Measurements from ENCODE around the gene GRK5.

GRK5 gene

DNA sequence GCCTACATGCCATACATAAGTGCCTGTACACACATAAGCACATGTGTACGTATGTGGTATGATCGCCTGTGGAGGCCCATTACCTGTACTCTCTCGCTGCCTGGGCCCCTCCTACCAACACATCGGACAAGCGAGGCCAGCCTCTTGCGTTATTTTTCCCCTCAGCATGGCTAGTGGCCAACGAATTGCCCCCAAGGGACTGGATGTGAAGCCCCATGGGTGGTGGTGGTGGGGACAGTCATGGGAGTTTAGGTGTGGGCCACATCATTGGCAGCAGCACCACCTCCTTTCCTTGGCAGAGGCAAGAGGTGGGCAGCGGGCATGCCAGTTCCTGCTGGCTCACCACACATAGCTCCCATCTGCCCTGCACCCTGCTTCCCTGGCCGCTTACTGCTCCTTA lies 10.0 kb downstream of the GRK5 start:
- no peak overlapping the region for H3K27ac ChIP-seq
- no peak for TF ChIP-seq CTCF (conservative IDR thresholded peaks at IDR 0.05)

GRCh38 chr10:119217991-119218490 lies 10.7 kb downstream of the GRK5 start:
- TF ChIP-seq CTCF (conservative IDR thresholded peaks at IDR 0.05), result no peak
- no peak overlapping the region for H3K27ac ChIP-seq

DNA sequence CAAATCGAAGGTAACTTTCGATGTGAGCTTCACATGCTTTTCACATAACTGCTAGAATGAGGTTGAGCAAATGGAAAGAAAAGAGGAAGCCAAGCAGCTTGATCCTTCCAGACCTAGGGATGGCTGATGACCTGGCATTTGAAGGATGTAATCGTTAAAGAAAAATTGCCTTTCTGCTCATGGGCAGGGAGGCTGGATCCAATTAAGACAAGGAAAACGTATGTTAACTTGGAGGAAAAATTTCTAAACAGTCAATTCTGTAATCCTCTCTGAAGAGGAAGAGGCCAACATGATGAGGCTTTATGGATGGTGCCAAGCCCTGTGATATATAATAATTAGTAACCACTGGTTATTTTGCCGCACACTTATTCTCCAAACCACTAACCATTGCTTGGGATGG lies 12.5 kb downstream of the GRK5 start:
- TF ChIP-seq CTCF (conservative IDR thresholded peaks at IDR 0.05), result no peak
- no peak overlapping the region for H3K27ac ChIP-seq

DNA sequence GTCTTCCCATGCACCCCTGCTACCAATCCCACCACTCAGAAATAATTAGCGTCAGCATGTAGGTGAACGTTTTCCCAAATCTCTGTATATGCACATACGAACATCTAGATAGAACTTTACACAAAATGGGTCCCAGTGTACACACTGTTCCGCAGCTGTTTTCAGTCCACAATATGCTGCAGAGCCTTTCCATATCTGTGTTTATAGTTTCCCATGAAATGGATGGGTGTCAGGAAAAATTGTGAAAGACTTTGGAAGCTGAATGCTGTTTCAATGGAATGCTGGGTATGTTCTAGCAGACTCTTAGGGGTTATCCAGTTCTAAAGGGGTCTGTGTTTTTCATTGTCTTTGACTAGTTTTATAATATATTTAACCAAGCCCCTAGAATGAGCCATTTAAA lies 13.8 kb downstream of the GRK5 start:
- H3K27ac ChIP-seq, result no peak overlapping the region
- no peak for TF ChIP-seq CTCF (conservative IDR thresholded peaks at IDR 0.05)

DNA sequence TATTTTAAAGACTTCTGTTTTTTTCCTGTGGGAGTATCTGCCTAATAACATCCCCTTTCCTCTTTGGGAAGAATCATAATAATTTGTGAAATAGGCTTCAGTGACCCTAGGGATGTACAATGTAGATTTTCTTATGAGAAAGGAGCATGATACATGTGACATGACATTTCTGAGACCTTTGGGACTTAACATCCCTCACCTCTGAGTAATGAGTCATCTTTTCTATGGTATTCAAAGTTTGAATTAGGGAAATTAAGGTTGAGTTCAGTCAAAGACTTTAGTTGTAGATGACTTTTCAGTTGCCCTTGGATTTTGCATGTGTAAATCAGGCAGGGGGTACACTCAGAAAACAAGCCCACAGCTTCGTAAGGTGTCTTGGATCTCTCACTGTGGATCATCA lies 14.3 kb downstream of the GRK5 start:
- no peak for TF ChIP-seq CTCF (conservative IDR thresholded peaks at IDR 0.05)
- H3K27ac ChIP-seq, result no peak overlapping the region

- H3K27ac ChIP-seq, result no peak overlapping the region
- no peak for TF ChIP-seq CTCF (conservative IDR thresholded peaks at IDR 0.05)
Observed at GRCh38 chr10:119222537-119222936, 15.2 kb downstream of the GRK5 start.

DNA sequence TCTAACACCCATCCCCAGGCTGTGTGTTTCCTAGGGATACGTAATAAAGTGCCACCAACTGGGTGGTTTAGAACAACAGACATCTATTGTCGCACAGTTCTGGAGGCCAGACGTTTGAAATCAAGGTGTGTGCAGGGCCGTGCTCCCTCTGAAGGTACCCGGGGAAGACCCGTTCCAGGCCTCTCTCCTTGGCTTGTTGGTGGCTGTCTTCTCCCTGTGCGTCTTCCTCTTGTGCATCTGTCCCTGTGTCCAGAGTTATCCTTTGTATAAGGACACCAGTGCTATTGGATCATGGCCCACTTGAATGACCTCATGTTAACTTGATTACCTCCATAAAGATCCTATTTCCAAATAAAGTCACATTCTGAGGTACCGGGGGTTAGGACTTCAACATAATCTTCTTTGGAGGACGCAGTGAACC lies 15.6 kb downstream of the GRK5 start:
- no peak overlapping the region for H3K27ac ChIP-seq
- no peak for TF ChIP-seq CTCF (conservative IDR thresholded peaks at IDR 0.05)
